Esophagus mucosa (tissue), 1 donor: ENCODE measurements around the gene CLDN19. TPM values are rescaled to one million over a fixed set of nuclear protein-coding genes. Genes with fewer than 3 reads are reported as not detected.
"Not testable (repeated sequence)": the region's sequence is repeated elsewhere in the genome, so short reads cannot be mapped to it uniquely, and the experiment has no call there.

Experiments
- ATAC-seq: fragments of 200-7000 bp; cut with Tn5 transposase; one replicate; pipeline ENCODE4 v1.9.1; 2020
- total RNA-seq: library from RNA; stranded (reverse); gene quantifications from one replicate; pipeline ENCODE4 v1.2.4, GENCODE V29; 2023
- donor health status: DM: yes; HTN: yes; CAD: no.

CLDN19 gene
- total RNA-seq, 1 donor from 2014 or later = not detected

DNA sequence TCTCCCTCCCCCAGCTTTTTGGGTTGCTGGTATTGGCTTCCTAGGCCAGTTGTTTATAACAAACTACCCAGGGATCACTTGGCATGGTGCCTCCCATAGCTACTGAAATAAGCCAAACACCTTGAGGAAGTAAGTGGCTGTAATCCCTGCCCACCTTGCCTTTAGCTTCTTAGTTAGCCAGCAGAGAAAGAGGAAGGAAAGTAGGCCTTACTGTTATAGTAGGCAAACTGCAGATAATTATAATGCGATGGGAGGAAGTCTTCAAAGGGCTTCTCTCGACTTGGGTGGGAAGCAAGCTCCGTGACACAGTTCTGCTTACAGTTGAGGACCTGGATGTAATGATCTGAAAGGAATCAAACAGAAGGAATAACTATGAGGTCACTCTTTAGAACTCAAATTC, 18.6 kb upstream of the CLDN19 start:
- ATAC-seq = no peak

DNA sequence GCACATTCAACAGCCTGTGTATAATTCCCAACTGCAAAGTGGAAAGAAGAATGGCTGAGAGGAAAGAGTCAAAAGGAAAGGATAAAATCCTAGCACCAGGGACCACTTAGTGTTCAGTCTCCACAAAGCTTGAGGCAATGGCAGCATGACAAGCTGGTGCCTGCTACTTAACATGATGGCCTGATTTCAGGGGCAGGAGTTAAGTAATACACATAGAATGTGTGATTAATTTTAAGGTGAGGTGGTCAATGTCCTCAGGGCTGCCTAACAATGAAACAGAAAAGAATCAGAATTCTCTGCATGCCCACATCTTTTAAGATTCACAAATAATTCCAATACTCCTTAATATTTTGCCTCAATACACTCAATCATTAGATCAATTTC, 17.8 kb upstream of the CLDN19 start:
- ATAC-seq = no peak

DNA sequence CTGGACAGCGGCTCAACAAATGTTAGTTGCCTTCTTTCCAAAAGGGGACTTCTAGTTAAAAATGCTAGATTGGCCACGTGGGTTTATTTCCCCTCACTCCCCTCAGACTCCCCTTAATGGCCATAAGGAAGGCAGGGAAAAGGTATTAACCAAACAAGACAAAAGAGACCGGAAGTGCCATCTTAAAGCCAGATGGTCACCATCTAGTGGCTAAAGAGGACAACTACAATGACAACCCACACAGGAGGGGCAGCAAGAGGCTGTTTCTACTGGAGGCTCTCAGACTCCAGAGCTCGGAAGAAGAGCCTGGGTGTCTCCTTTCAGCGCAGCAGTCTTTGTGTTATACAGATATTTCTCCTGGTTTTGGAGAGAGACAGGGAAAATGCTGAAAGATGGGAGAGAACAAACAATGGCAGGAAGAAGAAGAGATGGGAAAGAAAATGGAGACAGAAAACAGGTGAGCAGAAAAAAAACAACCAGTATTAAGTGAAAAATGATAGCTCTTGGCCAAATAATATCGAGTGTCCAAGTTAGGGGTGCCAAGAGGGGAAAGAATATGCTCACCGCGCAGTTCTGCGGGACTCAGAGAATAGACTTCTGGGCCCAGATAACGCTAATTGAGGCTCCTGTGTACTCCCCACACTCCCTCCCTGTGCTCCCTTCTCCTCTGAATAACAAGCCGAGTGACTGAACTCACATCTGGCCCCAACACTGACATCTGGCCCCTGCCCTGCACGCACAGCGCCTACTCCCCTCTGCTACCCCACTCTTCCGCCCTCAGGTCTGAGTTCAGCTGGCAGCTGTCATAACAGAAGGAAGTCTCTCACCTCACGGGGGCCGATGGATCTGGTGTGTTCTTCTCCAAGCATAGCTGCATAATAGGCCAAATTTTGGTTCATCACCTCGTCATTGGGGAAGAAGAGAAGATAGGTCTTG, 17.2 kb upstream of the CLDN19 start:
- ATAC-seq = peak; percentile 49

DNA sequence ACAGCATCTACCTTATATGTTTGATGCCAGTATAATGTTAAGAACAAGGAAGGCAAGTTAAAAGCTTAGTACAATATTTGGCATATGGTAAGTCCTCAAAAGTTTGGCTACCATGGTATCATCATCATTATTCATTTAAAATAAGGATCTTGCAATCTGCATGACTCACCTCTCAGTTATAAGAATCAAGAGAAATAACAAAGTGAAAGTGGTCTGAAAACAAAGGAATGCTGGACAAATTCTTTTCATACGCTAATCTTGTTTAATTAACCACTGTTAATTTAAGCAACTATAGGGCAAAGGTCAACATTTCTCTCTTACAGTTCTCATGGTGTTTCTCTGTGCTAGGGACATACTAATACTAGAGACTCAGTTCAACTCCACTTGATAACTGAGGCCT, 13.0 kb upstream of the CLDN19 start:
- no peak for ATAC-seq

DNA sequence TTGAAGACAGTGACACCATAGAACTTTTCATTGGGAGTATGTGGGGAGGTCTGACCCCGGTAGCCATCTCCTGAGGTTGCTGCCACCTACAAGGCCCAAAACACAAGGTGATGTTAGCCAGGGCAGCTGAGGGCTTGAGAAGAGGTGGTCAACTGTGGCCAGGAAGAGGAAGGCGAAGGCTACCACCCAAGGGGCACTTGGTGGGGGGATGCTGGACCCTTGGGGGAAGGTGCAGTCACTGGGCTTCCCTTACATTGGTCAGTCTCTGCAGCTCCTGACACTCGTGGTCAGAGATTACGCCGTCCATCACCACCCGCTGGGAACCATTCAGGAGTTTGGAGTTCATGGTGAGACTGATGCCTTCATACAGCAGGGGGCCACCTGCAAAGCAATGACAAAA, 12.2 kb upstream of the CLDN19 start:
- ATAC-seq = no peak

DNA sequence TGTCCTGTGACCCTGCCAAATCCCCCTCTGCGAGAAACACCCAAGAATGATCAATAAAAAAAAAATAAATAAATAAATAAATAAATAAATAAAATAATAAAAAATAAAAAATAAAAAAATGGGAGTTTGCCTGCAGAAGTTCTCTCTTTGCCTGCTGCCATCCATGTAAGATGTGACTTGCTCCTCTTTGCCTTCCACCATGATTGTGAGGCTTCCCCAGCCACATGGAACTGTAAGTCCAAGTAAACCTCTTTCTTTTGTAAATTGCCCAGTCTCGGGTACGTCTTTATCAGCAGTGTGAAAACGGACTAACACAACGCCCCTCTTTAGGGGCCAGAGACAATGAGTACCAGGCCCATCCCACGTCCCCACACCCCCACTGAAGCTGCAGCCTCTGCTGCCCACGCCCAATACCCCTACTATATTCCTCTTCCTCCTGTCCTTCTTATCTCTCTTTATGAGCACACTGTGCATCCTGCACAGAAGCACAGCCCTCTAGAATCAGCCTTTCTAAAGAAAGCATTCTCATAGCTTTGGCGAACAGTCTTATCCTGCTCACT, 11.6 kb upstream of the CLDN19 start:
- not testable (repeated sequence) for ATAC-seq

DNA sequence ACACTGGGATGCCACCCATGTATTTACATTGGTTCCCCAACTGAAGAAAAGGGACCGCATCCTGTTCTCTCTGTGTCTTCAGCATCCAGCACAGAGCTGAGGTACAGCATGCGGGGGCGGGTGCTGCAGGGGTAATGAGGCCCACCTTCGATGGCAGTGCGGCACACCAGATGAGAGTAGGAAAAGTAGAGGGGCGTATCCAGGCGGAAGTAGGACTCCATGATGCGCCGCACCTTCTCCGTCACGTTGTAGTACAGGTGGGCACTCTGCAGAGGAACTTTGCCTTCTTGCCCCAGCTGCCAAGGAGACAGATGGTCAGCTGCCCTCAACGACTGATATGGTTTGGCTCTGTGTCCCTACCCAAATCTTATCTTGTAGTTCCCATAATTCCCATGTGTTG, 10.0 kb upstream of the CLDN19 start:
- ATAC-seq = no peak

DNA sequence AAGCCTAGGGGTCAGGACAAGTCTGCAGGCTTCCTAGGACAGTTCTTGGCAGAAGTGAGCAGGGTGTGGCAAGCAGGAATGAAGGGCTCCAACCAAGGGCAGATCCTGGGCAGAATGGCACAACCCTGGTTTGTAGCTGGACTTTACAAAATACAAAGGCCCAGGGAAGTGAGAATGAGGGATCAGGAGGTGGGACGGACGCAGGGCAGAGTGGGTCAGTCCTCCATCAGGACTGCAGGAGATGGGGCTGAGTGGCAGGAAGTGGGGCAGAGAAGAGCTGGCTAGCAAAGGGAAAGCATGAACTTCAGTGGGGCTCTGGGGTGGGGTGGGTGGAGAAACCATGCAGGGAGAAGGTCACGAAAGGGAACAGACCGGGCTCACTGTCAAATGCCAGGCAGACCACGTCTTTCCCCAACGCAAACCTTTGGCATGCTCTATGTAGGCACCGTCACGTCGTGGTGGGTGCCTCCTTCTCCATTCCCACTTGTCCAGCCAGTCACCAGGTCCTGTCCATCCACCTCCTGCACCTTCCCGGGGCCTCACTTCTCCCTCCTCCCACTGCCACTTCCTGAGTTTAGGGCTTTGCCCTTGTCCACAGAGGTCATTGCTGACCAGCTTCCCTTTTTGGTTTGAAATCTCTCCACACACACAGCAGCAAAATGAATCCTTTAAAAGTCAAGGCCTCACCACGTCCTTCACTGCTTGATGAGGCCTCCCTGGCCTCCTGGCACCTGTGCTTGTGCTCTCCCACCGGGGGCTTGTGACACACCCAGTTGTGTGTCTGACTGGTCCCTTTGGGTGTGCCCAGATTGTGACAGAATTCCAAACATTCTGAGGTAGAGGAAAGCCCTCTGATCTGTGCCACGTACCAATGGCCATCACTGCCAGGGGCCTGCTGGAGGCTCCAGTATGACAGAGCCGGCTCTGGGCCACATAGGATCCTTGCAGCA, 8.7 kb upstream of the CLDN19 start:
- ATAC-seq = no peak

DNA sequence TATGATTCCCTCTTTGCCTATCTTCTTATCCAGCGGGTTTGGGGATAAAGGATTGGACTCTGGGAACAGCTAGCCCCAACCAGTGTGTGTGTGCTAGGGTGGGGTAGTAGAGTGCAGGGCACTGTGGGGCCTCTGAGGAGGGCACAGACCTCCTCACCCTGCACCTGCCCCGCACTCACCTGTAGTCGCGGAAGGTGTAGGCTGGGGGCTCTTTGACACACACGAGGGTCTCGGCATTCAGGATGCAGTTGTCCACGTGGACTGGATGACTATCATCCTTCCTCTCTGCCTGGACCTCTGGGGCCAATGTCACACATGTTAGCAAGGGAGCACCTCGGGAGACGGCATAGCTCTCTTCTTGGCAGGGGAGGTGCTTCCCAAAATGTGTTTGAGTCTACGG, 8.0 kb upstream of the CLDN19 start:
- no peak for ATAC-seq

DNA sequence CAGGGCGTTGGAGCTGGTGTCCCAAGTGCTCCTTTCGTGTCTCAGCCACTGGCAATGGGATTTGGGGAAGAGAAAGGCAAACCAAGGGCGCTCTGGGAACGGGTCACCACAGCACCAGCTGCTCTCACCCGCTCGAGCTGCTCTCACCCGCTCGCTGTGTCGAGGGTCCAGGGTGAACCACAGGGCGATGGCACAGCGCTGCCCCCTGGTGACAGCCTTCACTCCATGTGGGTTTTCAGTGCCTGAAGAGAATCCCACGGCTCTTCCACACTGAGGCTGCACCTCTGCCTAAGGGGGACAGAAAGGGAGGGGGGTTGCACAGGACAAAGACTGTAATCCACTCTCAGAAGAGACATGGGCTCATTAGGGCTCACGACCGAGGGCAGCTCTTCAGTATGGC, 7.1 kb upstream of the CLDN19 start:
- ATAC-seq = no peak

DNA sequence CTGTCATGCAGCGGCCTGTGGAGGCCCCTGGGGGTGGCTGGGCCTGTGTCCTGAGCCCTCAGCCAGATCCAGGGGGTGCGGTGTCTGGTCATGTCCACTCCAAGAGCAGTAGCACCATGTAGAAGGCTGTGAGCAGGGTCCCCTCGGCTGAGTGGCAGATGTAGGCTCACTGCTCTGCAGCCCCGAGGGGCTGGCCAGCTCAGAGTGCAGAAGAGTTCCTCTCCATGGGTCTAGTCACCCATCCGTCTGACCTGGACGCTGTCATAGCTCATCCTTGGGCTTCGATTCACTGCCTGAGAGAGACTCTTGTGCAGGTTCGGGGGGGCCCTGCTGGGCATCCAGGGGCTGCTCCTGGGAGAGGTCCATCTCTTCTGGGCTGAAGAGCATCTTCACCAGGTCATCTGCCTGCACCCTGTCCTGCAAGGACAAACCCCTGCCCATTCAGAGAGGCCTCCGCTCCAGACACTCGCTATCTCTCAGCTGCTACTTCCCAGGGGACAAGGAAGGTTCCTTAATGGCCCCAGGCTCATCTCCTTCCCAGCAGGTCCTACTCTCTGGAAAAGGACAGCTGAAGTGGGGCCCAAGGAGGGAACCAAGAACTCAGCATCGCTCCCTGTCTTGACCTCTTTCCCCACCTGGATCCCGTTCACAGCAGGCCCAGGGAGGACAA, 6.5 kb upstream of the CLDN19 start:
- ATAC-seq = no peak

DNA sequence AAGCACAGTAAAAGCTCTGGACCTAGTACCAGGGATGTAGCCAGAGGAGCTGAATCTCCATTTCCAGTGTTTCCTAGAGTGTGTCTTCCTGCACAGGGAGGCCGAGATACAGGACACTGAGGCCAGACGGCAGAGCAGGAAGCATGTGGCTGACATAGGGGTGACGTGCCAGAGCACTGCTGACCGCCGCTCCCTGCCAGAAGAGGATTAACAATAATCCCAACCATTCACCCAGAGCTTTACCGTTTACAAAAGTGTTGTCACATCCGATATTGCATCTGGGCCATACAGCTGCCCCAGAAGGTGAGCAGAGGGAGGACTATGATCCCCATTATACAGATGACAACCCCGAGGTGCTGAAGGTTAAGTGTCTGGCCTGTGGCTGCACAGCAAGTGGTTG, 5.8 kb upstream of the CLDN19 start:
- ATAC-seq = peak; percentile 75

DNA sequence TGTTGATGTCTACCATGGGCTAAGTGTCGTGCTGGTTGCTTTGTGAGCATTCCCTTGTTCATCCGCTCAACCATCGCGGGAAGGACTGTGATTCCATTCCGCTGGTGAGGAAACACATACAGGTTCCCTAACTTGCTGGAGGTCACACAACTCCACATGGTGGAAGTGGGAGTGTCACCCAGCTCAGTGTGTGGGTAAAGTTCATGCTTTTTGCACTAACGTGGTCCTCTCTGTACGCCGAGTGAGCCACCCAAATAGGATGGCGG, 4.0 kb upstream of the CLDN19 start:
- no peak for ATAC-seq

DNA sequence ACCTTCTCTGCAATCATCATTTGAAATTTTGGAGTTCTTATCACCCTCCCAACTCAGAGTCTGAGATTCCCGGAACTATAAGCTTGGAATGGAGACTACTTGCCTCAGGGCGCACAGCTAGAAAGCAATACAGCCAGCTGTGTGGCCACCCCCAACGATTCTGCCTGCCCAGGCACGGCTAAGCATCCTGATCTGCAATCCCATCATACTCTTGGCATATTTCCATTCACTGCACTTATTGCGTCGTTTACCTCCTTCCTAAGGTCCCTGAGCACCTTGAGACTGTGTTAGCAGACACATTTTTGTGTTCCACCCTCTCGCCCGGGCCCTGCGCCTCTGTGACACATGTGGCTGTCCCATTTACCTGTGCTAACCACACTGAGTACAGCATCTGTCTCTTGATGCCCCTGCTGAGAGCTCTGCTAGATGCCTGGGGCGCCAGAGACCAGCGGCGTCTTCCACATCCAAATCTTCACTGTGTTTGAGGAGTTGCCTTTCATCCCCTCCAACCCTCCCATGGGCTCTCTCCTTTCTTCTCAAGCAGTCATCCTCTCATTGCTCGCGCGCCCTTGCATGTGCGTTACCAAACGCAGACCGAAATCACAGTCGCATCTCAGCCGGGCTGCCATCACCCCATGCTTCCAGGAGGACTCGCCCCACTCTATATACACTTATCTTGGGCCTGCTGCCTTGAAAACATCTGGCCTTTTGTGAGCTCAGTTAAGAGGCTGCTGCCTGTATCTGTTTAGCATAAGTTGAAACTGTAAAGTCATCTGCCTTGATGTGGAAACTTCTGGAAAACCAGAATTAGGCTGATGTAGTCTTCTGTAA, 3.5 kb upstream of the CLDN19 start:
- ATAC-seq = peak; percentile 66

DNA sequence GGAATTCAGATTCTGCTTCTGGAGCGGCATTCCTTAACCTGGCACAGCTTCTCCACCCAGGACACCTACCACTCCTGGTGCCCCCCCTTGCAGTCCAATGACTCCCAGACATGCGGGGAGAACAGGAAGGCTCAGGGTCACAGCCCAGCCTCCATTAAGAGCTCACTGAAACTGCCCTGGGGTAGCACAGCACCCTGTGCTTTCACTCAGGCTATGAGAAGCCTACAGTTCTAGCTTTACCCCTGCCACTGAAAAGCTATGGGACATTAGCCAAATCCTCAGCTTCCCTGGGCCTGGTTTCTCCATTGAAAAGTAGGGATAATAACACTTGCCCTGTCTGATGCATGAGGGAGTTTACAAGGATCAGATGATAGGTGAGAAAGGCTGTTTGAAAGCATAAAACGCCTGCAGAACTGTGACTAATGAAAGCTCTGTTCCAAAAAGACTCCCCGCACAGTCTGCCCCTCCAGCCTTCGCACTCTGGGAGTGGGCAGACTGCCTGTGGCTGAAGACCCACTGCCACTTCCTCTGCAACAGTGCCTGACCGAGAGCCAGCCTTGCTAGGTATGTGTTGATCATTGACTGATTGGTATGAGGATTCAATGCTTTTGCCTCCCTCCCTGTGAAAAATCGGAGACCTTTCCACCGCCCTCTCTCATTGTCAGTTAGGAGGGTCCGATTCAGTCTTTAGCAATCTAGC, 2.7 kb upstream of the CLDN19 start:
- no peak for ATAC-seq

DNA sequence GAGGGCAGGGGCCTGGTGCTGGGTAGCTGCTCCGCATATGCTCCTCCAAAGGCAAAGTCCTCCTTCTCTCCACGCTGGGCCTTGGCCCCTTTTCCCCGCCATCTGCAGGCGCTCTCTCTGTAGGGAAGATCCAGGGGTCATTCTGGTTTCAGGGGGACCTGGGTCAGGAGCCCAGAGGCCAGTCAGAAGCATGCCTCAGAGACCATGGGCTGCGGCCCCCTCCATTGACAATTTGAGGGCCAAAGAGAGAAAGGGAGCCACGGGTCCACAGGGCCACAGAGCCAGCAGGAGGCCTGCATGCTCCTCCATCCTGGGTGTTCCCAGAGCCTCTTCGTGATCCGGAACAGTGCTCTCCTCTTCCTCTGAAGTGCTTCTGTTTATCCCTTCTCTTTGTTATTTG, 2.1 kb upstream of the CLDN19 start:
- ATAC-seq = no peak

DNA sequence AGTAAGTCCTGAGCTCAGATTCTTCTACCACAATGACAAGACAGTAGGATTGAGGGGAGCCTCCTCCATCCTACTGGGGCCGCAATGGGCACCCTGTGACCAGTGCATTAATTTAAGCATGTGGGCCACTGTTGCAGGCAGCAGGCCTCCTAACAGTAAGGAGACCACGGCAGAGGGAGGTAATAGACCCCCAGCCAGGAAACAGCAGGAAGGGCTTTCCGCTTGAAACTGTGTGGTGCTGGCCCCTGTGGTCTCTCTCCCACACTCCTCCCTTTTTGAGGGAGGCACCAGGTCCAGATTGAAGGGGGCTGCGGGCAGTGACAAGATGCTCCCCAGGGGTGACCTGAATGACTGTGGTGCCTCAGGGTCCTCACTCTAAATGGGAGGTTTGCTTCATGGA, 1.7 kb upstream of the CLDN19 start:
- ATAC-seq = no peak

DNA sequence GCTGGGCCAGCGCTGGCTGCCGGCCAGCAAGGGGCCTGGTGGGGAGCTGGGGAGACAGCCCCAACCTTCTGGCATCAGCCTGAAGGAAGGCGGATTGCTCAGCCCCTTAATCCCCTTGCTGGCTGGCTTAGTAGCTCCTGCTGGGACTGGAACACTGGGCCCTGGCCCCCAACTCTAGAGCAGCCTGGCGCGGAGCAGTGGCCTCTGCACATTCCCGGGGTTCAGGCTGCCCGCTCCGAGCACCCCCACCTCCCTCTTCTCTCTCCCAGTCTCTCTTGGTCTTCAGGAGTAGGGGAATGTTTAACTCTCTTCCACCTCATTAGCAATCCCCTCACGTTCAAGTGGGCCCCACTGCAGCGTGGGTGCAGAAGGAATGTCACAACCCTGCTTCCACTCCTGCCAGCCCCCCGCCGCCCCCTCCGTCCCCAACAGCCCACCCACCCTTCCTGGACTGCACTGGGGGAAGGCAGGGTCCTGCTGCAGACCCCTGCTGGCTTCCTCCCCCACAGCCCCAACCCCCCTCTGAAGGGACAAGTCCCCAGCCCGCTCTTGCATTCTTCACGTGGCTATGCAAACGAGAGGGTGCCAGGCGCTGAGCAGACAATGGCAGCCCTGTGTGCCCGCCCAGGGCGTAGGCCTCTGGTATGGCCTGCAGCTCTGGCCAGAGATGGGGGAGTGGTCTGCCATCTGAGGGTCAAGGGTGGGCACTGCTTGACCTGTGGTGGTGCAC, 980 bp upstream of the CLDN19 start:
- ATAC-seq = no peak

DNA sequence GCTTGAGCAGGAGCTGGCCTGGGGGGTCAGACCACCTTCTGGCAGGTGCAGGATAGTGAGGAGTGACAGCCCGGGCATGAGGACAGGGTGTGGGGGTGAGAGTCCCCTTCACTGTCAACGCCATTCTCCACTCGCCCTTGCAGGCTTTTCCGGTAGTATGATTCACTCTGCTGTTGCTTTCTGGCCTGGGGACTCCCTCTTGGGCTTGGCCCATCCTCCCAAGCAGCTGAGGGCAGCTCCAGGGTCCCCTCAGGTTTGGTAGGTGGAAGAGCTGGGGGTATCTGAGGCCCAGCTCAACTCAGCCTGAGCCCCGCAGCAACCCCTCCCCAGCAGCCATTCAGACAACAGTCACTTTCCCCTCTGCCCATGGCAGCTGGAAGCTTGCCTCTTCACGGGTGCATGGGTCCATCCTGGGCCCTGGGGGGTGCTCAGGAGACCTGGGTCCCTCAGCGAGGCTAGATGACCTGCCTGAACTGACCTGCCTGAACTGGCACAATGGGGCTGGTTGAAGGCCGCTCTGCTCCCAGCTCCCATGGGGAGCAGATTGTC, 1.3 kb downstream of the CLDN19 start:
- ATAC-seq = no peak

DNA sequence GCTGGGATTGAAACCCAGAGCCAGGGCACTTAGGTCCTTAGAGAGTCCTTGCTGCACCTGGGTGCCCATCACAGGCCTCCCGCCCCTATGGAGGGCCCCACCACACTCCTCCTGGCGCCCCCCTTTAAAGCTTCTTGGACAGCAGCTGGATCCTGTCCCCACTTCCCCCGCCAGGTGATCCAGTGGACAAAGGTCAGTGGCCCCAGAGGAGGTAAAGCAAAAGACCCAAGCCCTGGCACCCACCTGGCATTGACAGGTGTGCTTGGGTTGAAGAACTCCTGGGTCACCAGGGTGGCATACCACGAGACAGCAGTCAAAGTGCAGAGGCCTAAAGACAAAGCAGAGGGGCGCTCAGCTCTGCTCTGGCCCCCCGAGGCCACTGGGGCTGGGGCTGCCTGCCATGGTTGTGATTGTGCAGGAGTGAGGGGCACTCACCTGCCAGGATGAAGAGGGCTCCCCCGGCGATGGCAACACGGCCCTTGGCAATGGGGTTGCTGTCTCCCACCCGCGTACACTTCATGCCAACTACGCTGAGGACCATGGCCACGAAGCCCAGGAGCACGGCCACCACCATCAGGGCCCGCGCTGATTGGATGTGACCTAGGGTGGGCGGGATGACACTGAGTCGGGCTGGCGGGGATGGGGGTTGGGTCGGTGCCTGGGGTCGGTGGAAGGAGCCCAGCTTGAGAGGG, 1.9 kb downstream of the CLDN19 start:
- ATAC-seq = no peak
